Neural crest cell (in vitro differentiated cells): ENCODE measurements around the gene PHF14. TPM values are rescaled to one million over a fixed set of nuclear protein-coding genes. Genes with fewer than 3 reads are reported as not detected.
"Not testable (repeated sequence)": the region's sequence is repeated elsewhere in the genome, so short reads cannot be mapped to it uniquely, and the experiment has no call there.

Experiments
- DNase-seq: peaks from one replicate; pipeline ENCODE4 v3.0.0; 2021; ENCODE audit warnings: low read depth, mixed read lengths, low spot score
- H3K27ac Mint-ChIP-seq: one replicate; pipeline ENCODE4 v1.8.0; 2021; ENCODE audit warnings: mild to moderate bottlenecking, mixed read lengths; ENCODE audit not compliant: unreplicated experiment
- H3K27me3 Mint-ChIP-seq: 2 replicates; pipeline ENCODE4 v1.8.0; 2021; ENCODE audit warnings: low read depth, mild to moderate bottlenecking, mixed read lengths
- H3K36me3 Mint-ChIP-seq: 2 replicates; pipeline ENCODE4 v1.8.0; 2021; ENCODE audit warnings: low read depth, mild to moderate bottlenecking, mixed read lengths
- H3K4me1 Mint-ChIP-seq: 2 replicates; pipeline ENCODE4 v1.8.0; 2021; ENCODE audit warnings: mixed read lengths
- H3K4me3 Mint-ChIP-seq: one replicate; pipeline ENCODE4 v1.8.0; 2021; ENCODE audit warnings: mild to moderate bottlenecking, mixed read lengths
- H3K9me3 Mint-ChIP-seq: 2 replicates; pipeline ENCODE4 v1.8.0; 2021; ENCODE audit warnings: mixed read lengths
- total RNA-seq: library from RNA; stranded (reverse); gene quantifications from 2 replicates; pipeline ENCODE4 v1.2.1, GENCODE V29; 2021
- TF ChIP-seq, protein P1 (sequence below): fragments of 200-600 bp; sonication (generic); conservative IDR thresholded peaks from 2 replicates; pipeline ENCODE4 v1.5.0; 2021; ENCODE audit warnings: antibody characterized with exemption, mild to moderate bottlenecking

PHF14 gene
- total RNA-seq, 1 donor from 2014 or later: 75.9 TPM

DNA sequence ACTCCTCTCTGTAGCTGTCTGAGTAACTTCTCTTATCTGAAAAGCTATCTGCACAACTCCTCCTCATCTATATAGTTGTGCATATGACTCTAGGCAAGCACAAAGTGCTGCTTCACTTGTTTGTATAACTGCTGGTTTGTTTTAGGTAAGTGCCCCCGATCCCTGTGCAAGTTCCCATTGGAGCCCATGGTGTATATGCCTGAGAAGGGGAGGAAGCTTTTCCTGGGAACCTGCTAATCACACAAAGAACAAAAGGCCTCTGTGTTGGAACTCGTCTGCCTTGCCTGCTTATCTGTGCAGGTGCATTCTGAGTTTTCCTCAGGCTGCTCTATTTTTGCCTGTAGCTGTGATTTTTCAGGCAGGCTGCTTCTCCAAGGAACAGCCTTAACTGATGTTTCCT is 23.2 kb upstream of the PHF14 start:
- Mint-ChIP-seq H3K4me1 (no peaks in the 10 kb centered on the region), H3K27me3 (no peaks in the 10 kb centered on the region), H3K27ac (no peak overlapping the region), H3K4me3 (no peak overlapping the region), H3K36me3 (no peaks in the 10 kb centered on the region), H3K9me3 (peaks cover 4% of the 10 kb centered on the region)
- TF ChIP-seq, protein P1, sequence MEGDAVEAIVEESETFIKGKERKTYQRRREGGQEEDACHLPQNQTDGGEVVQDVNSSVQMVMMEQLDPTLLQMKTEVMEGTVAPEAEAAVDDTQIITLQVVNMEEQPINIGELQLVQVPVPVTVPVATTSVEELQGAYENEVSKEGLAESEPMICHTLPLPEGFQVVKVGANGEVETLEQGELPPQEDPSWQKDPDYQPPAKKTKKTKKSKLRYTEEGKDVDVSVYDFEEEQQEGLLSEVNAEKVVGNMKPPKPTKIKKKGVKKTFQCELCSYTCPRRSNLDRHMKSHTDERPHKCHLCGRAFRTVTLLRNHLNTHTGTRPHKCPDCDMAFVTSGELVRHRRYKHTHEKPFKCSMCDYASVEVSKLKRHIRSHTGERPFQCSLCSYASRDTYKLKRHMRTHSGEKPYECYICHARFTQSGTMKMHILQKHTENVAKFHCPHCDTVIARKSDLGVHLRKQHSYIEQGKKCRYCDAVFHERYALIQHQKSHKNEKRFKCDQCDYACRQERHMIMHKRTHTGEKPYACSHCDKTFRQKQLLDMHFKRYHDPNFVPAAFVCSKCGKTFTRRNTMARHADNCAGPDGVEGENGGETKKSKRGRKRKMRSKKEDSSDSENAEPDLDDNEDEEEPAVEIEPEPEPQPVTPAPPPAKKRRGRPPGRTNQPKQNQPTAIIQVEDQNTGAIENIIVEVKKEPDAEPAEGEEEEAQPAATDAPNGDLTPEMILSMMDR: no peak
- no peak for DNase-seq

DNA sequence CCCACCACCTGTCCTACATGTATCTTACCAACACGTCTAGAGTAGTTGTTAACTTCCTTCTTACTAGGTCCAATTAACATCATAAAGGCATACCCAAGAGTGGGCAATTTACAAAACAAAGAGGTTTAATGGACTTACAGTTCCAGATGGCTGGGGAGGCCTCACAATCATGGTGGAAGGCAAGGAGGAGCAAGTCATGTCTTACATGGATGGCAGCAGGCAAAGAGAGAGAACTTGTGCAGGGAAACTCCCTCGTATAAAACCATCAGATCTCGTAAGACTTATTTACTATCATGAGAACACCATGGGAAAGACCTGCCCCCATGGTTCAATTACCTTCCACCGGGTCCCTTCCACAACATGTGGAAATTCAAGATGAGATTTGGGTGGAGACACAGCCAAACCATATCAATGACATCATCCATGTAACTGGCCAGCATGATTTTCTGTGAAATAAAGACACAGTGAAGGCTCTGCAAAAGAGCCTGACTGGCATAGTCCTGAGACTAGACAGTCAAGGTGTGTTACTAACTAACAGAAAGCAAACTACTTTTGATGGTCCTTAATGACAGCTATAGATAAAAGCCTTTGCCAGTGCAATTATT is 22.6 kb upstream of the PHF14 start:
- not testable (repeated sequence) for H3K36me3 Mint-ChIP-seq, H3K9me3 Mint-ChIP-seq, H3K27me3 Mint-ChIP-seq, H3K4me3 Mint-ChIP-seq, H3K27ac Mint-ChIP-seq, DNase-seq, H3K4me1 Mint-ChIP-seq

DNA sequence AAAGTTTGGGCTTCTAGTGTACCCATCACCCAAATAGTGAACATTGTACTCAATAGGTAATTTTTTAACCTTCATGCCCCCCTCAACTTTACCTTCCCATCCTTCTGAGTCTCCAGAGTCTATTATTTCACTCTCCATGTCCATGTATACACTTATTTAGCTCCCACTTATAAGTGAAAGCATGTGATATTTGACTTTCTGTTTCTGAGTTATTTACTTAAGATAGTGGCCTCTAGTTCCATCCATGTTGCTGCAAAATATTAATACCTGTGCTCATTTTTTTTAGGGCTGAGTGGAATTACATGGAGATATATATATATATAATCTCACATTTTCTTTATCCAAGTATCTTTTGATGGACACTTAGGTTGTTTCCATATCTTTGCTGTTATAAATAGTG is 21.1 kb upstream of the PHF14 start:
- Mint-ChIP-seq H3K27ac (no peak overlapping the region), H3K9me3 (peaks cover 4% of the 10 kb centered on the region), H3K4me3 (no peak overlapping the region), H3K36me3 (no peaks in the 10 kb centered on the region), H3K27me3 (no peaks in the 10 kb centered on the region), H3K4me1 (no peaks in the 10 kb centered on the region)
- DNase-seq: no peak
- TF ChIP-seq, protein P1: no peak

DNA sequence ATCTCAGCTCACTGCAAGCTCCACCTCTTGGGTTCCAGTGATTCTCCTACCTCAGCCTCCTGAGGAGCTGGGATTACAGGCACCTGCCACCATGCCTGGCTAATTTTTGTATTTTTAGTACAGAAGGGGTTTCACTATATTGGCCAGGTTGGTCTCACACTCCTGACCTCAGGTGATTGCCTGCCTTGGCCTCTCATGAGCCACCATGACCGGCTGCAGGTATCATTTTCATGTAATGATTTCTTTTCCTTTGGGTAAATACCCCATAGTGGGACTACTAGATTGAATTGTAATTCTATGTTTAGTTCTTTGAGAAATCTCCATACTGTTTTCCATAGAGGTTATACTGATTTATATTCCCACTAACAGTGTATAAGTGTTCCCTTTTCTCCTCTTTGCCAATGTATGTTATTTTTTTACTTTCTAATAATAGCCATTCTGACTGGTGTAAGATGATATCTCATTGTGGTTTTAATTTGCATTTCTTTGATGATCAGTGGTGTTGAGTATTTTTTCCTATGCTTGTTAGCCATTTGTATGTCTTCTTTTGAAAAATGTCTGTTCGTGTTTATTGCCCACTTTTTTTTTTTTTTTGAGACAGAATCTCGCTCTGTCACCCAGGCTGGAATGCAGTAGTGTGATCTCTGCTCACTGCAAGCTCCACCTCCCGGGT is 20.5 kb upstream of the PHF14 start:
- not testable (repeated sequence) for H3K27ac Mint-ChIP-seq, H3K36me3 Mint-ChIP-seq, H3K27me3 Mint-ChIP-seq, H3K4me1 Mint-ChIP-seq, H3K4me3 Mint-ChIP-seq, H3K9me3 Mint-ChIP-seq, DNase-seq

DNA sequence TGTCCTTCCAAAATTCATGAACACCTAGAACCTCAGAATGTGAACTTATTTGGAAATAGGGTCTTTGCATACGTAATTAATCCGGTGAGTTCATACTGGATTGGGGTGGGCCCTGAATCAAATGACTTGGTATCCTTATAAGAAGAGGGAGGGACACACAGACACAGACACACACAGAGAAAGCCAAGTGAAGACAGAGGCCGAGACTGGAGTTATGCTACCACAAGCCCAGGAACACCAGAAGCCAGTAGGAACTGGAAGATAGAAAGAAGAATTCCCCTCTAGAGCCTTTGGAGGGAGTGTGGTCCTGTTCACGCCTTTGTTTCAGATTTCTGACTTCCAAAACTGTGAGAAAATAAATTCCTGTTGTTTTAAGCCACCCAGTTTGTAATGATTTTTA is 17.1 kb upstream of the PHF14 start:
- TF ChIP-seq, protein P1: no peak
- H3K4me1 Mint-ChIP-seq: no peaks in the 10 kb centered on the region
- H3K27me3 Mint-ChIP-seq: no peaks in the 10 kb centered on the region
- peaks cover 2% of the 10 kb centered on the region for H3K9me3 Mint-ChIP-seq
- no peak overlapping the region for H3K4me3 Mint-ChIP-seq
- H3K27ac Mint-ChIP-seq: no peak overlapping the region
- no peaks in the 10 kb centered on the region for H3K36me3 Mint-ChIP-seq
- no peak for DNase-seq

DNA sequence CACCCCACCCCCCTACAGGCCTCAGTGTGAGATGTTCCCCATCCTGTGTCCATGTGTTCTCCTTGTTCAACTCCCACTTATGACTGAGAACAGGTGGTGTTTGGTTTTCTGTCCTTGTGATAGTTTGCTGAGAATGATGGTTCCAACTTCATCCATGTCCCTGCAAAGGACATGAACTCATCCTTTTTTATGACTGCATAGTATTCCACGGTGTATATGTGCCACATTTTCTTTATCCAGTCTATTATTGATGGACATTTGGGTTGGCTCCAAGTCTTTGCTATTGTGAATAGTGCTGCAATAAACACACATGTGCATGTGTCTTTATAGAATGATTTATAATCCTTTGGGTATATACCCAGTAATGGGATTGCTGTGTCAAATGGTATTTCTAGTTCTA is 13.4 kb upstream of the PHF14 start:
- H3K36me3 Mint-ChIP-seq, DNase-seq, H3K27ac Mint-ChIP-seq, H3K4me3 Mint-ChIP-seq, H3K9me3 Mint-ChIP-seq, H3K27me3 Mint-ChIP-seq, H3K4me1 Mint-ChIP-seq: not testable (repeated sequence)

DNA sequence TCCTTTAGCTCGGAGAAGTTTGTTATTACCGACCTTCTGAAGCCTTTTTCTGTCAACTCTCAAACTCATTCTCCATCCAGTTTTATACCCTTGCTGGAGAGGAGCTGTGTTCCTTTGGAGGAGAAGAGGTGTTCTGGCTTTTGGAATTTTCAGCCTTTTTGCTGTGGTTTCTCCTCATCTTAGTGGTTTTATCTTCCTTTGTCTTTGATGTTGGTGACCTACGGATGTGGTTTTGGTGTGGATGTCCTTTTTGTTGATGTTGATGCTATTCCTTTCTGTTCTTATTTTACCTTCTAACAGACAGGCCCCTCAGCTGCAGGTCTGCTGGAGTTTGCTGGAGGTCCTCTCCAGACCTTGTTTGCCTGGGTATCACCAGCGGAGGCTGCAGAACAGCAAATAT is 8.7 kb upstream of the PHF14 start:
- not testable (repeated sequence) for H3K9me3 Mint-ChIP-seq, H3K4me3 Mint-ChIP-seq, H3K27me3 Mint-ChIP-seq, DNase-seq, H3K4me1 Mint-ChIP-seq, H3K36me3 Mint-ChIP-seq, H3K27ac Mint-ChIP-seq
